Ectodermal cell (in vitro differentiated cells): Measurements from ENCODE around the gene TAS2R38. TPM values are rescaled to one million over a fixed set of nuclear protein-coding genes. Genes with fewer than 3 reads are reported as not detected.

Source experiments
- H3K27ac ChIP-seq: 2 replicates; pipeline ENCODE4 v1.7.0; 2013; ENCODE audit warnings: mild to moderate bottlenecking, low read depth, low read length; ENCODE audit not compliant: insufficient read depth, poor library complexity, severe bottlenecking
- H3K27me3 ChIP-seq: 2 replicates; pipeline ENCODE4 v1.7.0; 2013; ENCODE audit warnings: mild to moderate bottlenecking, low read length; ENCODE audit not compliant: insufficient read depth, control insufficient read depth, poor library complexity, severe bottlenecking
- H3K36me3 ChIP-seq: one replicate; pipeline ENCODE4 v1.7.0; 2013; ENCODE audit warnings: low read length; ENCODE audit not compliant: control insufficient read depth, insufficient read depth
- H3K4me1 ChIP-seq: one replicate; pipeline ENCODE4 v1.7.0; 2013; ENCODE audit warnings: low read length; ENCODE audit not compliant: control insufficient read depth, insufficient read depth
- H3K4me3 ChIP-seq: 2 replicates; pipeline ENCODE4 v1.7.0; 2013; ENCODE audit warnings: low read depth, low read length, control low read depth; ENCODE audit not compliant: insufficient read depth
- H3K9me3 ChIP-seq: 2 replicates; pipeline ENCODE4 v1.7.0; 2013; ENCODE audit warnings: mild to moderate bottlenecking, low read length, moderate library complexity; ENCODE audit not compliant: control insufficient read depth
- WGBS, 2 experiments: methylation state at CpG; one replicate each; pipeline ENCODE4 v1.1.7; 2013; ENCODE audit warnings: missing lambda C conversion rate in 2 of 2; 5-methylcytosine and 5-hydroxymethylcytosine counted together
- polyA plus RNA-seq, 4 experiments: library from polyadenylated mRNA; stranded (reverse); fragments of 50-300 nt; gene quantifications; one replicate each; pipeline ENCODE4 v1.2.3, GENCODE V29; 2013

Gene TAS2R38
- not detected for polyA plus RNA-seq (2013, experiment 1 of 4)
- polyA plus RNA-seq (2013, experiment 2 of 4): not detected
- polyA plus RNA-seq (2013, experiment 3 of 4): not detected
- polyA plus RNA-seq (2013, experiment 4 of 4): not detected

- Histone ChIP-seq H3K27me3 (no peaks in the 10 kb centered on the region), H3K27ac (no peak within 1 kb of the TSS), H3K4me1 (no peaks in the 10 kb centered on the region), H3K4me3 (no peak within 1 kb of the TSS), H3K36me3 (no peaks in the 10 kb centered on the region), H3K9me3 (no peaks in the 10 kb centered on the region)
- WGBS, 2 experiments: 93 to 95% methylated on average over 7 of the region's 7 CpGs
Observed at GRCh38 chr7:141973673-141974072, at the start of gene TAS2R38. Gene TAS2R38 (minus strand): TSS chr7:141973773. CDS start chr7:141973689, 84 bp downstream.

GRCh38 chr7:142018154-142018553 lies 44.6 kb upstream of the TAS2R38 start:
- no peaks in the 10 kb centered on the region for H3K27me3 ChIP-seq
- no peak overlapping the region for H3K4me3 ChIP-seq
- peaks cover 8% of the 10 kb centered on the region for H3K4me1 ChIP-seq
- no peak overlapping the region for H3K27ac ChIP-seq
- WGBS, 2 experiments: 56 to 59% methylated on average over 2 of the region's 2 CpGs
- H3K36me3 ChIP-seq: no peaks in the 10 kb centered on the region
- H3K9me3 ChIP-seq: peaks cover 2% of the 10 kb centered on the region

- Histone ChIP-seq H3K9me3 (peaks cover 2% of the 10 kb centered on the region), H3K27me3 (no peaks in the 10 kb centered on the region), H3K4me3 (no peak overlapping the region), H3K27ac (no peak overlapping the region), H3K36me3 (no peaks in the 10 kb centered on the region), H3K4me1 (peaks cover 8% of the 10 kb centered on the region)
- 96 to 100% methylated on average over 2 to 3 of the region's 3 CpGs for WGBS, 2 experiments
Observed at GRCh38 chr7:142017451-142017850, 43.9 kb upstream of the TAS2R38 start.

GRCh38 chr7:142012825-142013511 lies 39.4 kb upstream of the TAS2R38 start:
- Histone ChIP-seq H3K36me3 (no peaks in the 10 kb centered on the region), H3K27me3 (no peaks in the 10 kb centered on the region), H3K4me3 (no peak overlapping the region), H3K9me3 (peaks cover 2% of the 10 kb centered on the region), H3K4me1 (peaks cover 2% of the 10 kb centered on the region), H3K27ac (no peak overlapping the region)
- 85 to 88% methylated on average over 4 of the region's 4 CpGs for WGBS, 2 experiments

GRCh38 chr7:142010952-142011548 lies 37.5 kb upstream of the TAS2R38 start:
- H3K4me1 ChIP-seq: no peaks in the 10 kb centered on the region
- 77 to 80% methylated on average over 2 to 3 of the region's 3 CpGs for WGBS, 2 experiments
- no peaks in the 10 kb centered on the region for H3K27me3 ChIP-seq
- H3K9me3 ChIP-seq: no peaks in the 10 kb centered on the region
- no peak overlapping the region for H3K4me3 ChIP-seq
- H3K27ac ChIP-seq: no peak overlapping the region
- H3K36me3 ChIP-seq: no peaks in the 10 kb centered on the region

GRCh38 chr7:142009187-142009586 lies 35.6 kb upstream of the TAS2R38 start:
- no peaks in the 10 kb centered on the region for H3K4me1 ChIP-seq
- WGBS, 2 experiments: 85 to 97% methylated on average over 1 of the region's 1 CpG
- no peak overlapping the region for H3K27ac ChIP-seq
- no peak overlapping the region for H3K4me3 ChIP-seq
- no peaks in the 10 kb centered on the region for H3K9me3 ChIP-seq
- H3K36me3 ChIP-seq: no peaks in the 10 kb centered on the region
- no peaks in the 10 kb centered on the region for H3K27me3 ChIP-seq

GRCh38 chr7:142006577-142006976 lies 33.0 kb upstream of the TAS2R38 start:
- Histone ChIP-seq H3K9me3 (no peaks in the 10 kb centered on the region), H3K4me3 (no peak overlapping the region), H3K4me1 (no peaks in the 10 kb centered on the region), H3K36me3 (no peaks in the 10 kb centered on the region), H3K27ac (no peak overlapping the region), H3K27me3 (no peaks in the 10 kb centered on the region)
- 96 to 97% methylated on average over 2 of the region's 2 CpGs for WGBS, 2 experiments

GRCh38 chr7:142002179-142002578 lies 28.6 kb upstream of the TAS2R38 start:
- Histone ChIP-seq H3K27me3 (no peaks in the 10 kb centered on the region), H3K36me3 (no peaks in the 10 kb centered on the region), H3K4me3 (no peak overlapping the region), H3K9me3 (no peaks in the 10 kb centered on the region), H3K27ac (no peak overlapping the region), H3K4me1 (no peaks in the 10 kb centered on the region)
- 94 to 98% methylated on average over 1 of the region's 1 CpG for WGBS, 2 experiments

GRCh38 chr7:142001163-142001874 lies 27.7 kb upstream of the TAS2R38 start:
- Histone ChIP-seq H3K4me1 (no peaks in the 10 kb centered on the region), H3K9me3 (no peaks in the 10 kb centered on the region), H3K27me3 (no peaks in the 10 kb centered on the region), H3K27ac (no peak overlapping the region), H3K36me3 (no peaks in the 10 kb centered on the region), H3K4me3 (no peak overlapping the region)
- 87 to 91% methylated on average over 4 of the region's 4 CpGs for WGBS, 2 experiments

- 100% methylated on average over 2 of the region's 3 CpGs; no CpG with 5 or more reads in 1 of the 2 experiments for WGBS, 2 experiments
- Histone ChIP-seq H3K4me3 (no peak overlapping the region), H3K27me3 (no peaks in the 10 kb centered on the region), H3K9me3 (no peaks in the 10 kb centered on the region), H3K27ac (no peak overlapping the region), H3K36me3 (no peaks in the 10 kb centered on the region), H3K4me1 (no peaks in the 10 kb centered on the region)
Observed at GRCh38 chr7:142000244-142000643, 26.7 kb upstream of the TAS2R38 start.
